Thymus (tissue), 11 donors: Measurements from ENCODE around the gene YY1. TPM values are rescaled to one million over a fixed set of nuclear protein-coding genes. Genes with fewer than 3 reads are reported as not detected.
"Not testable (repeated sequence)": the region's sequence is repeated elsewhere in the genome, so short reads cannot be mapped to it uniquely, and the experiment has no call there.

Experiments
- DNase-seq, 9 donors: peaks; one replicate each; pipeline ENCODE4 v3.0.0-alpha.2; 2013; ENCODE audit warnings: low spot score in 9 of 9, low read depth in 6 of 9, missing footprints in 1 of 9
- H3K27ac ChIP-seq, 2 donors: one replicate each; pipeline ENCODE4 v1.5.1; 2013; ENCODE audit warnings: control low read depth in 1 of 2, low read depth in 1 of 2, low read length in 1 of 2, mild to moderate bottlenecking in 1 of 2, moderate library complexity in 1 of 2
- H3K27me3 ChIP-seq, 2 donors: one replicate each; pipeline ENCODE4 v1.5.1; 2013; ENCODE audit warnings: low read length in 1 of 2; ENCODE audit not compliant: control insufficient read depth in 2 of 2, insufficient read depth in 1 of 2
- H3K36me3 ChIP-seq, 2 donors: one replicate each; pipeline ENCODE4 v1.5.1; 2013; ENCODE audit warnings: low read length in 1 of 2, mild to moderate bottlenecking in 1 of 2, moderate library complexity in 1 of 2; ENCODE audit not compliant: control insufficient read depth in 2 of 2, insufficient read depth in 2 of 2
- H3K4me1 ChIP-seq, 2 donors: one replicate each; pipeline ENCODE4 v1.5.1; 2013; ENCODE audit warnings: low read length in 2 of 2; ENCODE audit not compliant: control insufficient read depth in 2 of 2, insufficient read depth in 2 of 2
- H3K4me3 ChIP-seq, 2 donors: one replicate each; pipeline ENCODE4 v1.5.1; 2013; ENCODE audit warnings: low read length in 2 of 2, control low read depth in 1 of 2, mild to moderate bottlenecking in 1 of 2
- H3K9me3 ChIP-seq, 2 donors: one replicate each; pipeline ENCODE4 v1.5.1; 2013; ENCODE audit warnings: low read length in 1 of 2, mild to moderate bottlenecking in 1 of 2; ENCODE audit not compliant: control insufficient read depth in 2 of 2, insufficient read depth in 1 of 2
- WGBS: extraction: QIAGEN DNeasy Blood & Tissue Kit; methylation state at CpG from one replicate; pipeline ENCODE4 v1.1.7; 2013; 5-methylcytosine and 5-hydroxymethylcytosine counted together
- polyA plus RNA-seq: library from polyadenylated mRNA; stranded (reverse); fragments of 200-250 nt; gene quantifications from one replicate; pipeline ENCODE4 v1.2.3, GENCODE V29; 2013
- total RNA-seq: library from RNA; stranded (reverse); fragments of 120-200 nt; gene quantifications from one replicate; pipeline ENCODE4 v1.2.4, GENCODE V29; 2013
- donor health status: healthy.

YY1 gene
- total and polyA plus RNA-seq, 2 donors = 66.7 to 72.3 TPM

DNA sequence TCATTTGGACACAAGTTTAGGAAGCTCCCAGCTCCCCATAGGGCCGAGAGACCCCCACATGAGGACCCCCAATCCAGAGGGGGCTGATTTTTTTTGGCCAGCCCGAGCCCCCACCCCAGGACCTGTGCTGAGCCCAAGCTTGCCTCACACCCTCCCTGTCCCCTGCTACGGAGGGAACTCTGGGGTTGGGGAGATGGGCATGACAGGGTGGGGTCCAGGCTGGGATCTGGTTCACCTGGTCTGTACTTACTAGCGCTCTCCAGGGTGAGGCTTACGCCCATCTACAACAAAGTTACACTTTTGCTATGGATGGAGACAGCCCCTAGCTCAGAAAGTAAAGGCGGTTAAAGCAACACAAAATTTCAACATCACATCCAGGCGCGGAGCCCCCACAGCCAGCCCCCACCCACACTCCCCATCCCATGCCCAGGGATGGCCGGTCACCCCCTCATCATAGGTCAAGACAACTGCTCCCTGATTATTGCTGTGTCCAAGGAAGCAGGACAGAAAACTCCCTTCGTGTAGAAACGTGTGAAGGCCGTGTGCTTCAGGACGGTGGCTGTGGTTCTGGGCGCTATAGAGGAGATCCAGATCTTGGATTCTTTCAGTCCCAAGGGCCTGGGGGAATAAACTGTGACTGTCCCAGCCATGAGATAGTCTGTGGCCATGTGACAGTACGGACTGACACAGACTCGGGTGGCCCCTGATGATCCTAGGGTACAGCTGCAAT, 56.6 kb downstream of the YY1 start:
- no peak for DNase-seq
- Histone ChIP-seq H3K9me3 (no peaks in the 10 kb centered on the region), H3K4me1 (peaks cover 0 to 8% of the 10 kb centered on the region in 2 donors), H3K4me3 (no peak overlapping the region), H3K36me3 (peaks cover 14 to 20% of the 10 kb centered on the region in 2 donors), H3K27me3 (no peaks in the 10 kb centered on the region), H3K27ac (no peak overlapping the region)
- 97% methylated on average over 16 of the region's 16 CpGs for WGBS

GRCh38 chr14:100296106-100296651, 57.2 kb downstream of the YY1 start:
- H3K27me3 ChIP-seq = no peaks in the 10 kb centered on the region
- H3K4me3 ChIP-seq = no peak overlapping the region
- H3K4me1 ChIP-seq = peaks cover 0 to 8% of the 10 kb centered on the region in 2 donors
- no peak overlapping the region for H3K27ac ChIP-seq
- no peak for DNase-seq
- WGBS = 86% methylated on average over 9 of the region's 9 CpGs
- peaks cover 8 to 15% of the 10 kb centered on the region in 2 donors for H3K36me3 ChIP-seq
- H3K9me3 ChIP-seq = no peaks in the 10 kb centered on the region

GRCh38 chr14:100296729-100297128, 57.8 kb downstream of the YY1 start:
- 93% methylated on average over 11 of the region's 11 CpGs for WGBS
- H3K36me3 ChIP-seq, DNase-seq, H3K9me3 ChIP-seq, H3K4me3 ChIP-seq, H3K4me1 ChIP-seq, H3K27me3 ChIP-seq: not testable (repeated sequence)
- peak overlapping the region in 1 of 2 donors; percentile 18 for H3K27ac ChIP-seq

DNA sequence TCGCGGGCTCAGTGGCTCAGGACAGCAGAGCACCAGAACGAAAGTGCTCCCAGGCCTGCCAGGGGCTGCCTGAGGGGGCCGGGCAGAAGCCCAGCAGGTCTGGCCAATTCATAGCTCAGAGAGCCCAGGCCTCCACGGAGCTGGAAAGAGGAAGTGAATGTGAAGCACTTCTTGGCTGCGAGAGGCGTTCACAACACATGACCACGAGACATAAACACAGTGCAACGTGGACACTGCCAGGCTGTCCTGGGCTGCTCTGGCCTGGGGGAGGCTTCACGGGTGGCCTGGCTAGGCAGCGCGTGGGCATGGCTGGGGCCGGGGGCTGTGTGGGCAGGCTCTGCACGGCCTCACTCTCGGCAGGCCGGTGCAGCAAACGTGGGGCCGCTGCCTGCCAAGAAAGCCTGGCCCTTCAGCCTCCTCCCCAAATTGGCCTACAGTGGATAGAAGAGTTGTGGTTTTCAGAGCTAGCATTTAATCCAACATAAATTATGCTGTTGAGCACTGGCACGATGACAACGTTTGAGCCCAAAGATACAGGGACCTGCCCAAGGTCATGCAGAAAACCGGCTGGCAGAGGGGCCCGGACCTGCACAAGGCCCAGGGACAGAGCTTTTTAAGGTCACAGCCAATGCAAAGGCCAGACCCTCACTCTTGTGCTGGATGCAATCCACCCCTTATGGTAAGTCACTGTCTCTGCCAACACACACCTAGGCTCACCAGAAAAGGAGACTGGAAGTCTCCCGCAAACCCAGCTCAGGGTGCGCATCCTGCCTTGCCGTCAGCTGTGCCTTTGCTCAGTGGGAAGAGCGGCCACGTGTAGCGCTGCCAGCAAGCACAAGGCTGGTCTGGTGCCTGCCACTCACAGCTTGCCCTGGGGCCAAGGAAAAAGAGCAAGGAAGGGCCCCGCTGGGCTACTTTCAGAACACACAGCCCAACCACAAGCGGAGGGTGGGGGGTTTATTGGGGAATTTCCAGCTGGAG, 58.7 kb downstream of the YY1 start:
- Histone ChIP-seq H3K4me1 (peaks cover 0 to 8% of the 10 kb centered on the region in 2 donors), H3K4me3 (no peak overlapping the region)
- no peak for DNase-seq

DNA sequence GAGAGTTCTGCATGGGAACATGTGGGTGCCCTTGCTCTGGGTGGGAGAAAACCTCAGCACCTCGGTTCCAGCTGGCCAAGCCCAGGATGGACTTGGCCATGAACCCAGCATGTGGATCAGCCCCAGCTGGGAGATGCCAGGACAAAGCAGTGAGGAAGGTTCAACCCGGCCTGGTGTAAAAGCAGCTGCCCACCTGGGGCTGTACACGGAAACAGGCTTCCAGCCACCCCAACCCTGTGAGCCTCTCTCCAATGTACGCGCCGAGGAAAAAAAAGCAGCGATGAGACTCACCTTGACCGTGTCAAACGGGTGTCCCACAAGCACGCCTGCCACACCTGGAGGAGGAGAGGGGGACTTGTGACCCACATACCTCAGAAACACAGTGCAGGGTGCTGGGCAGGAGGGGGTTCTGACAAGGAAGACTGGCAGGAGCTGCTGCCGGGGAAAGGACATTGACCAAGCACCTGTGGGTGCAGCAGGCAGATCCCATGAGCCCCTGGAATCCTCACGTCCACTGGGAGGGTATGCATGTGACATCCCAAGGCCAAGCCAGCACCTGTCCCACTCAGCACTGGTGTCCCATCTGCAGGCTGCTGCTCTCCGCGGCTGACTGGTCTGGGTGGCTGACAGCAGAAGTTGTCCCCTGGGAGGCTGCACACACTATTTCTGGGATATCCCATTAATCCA, 59.8 kb downstream of the YY1 start:
- H3K27ac ChIP-seq = no peak overlapping the region
- WGBS = 96% methylated on average over 14 of the region's 14 CpGs
- DNase-seq = no peak
- H3K36me3 ChIP-seq = no peaks in the 10 kb centered on the region
- H3K9me3 ChIP-seq = no peaks in the 10 kb centered on the region
- H3K27me3 ChIP-seq = no peaks in the 10 kb centered on the region
- H3K4me3 ChIP-seq = no peak overlapping the region
- peaks cover 0 to 14% of the 10 kb centered on the region in 2 donors for H3K4me1 ChIP-seq

More for the DNA sequence above, 58.7 kb downstream of the YY1 start:
- Histone ChIP-seq H3K27me3 (no peaks in the 10 kb centered on the region), H3K9me3 (no peaks in the 10 kb centered on the region), H3K27ac (peak overlapping the region in 1 of 2 donors; percentile 18), H3K36me3 (peaks cover 3 to 4% of the 10 kb centered on the region in 2 donors)
- WGBS = 64% methylated on average over 30 of the region's 30 CpGs

- Histone ChIP-seq H3K27me3 (no peaks in the 10 kb centered on the region), H3K27ac (no peak overlapping the region), H3K9me3 (no peaks in the 10 kb centered on the region), H3K4me3 (no peak overlapping the region), H3K4me1 (peaks cover 0 to 14% of the 10 kb centered on the region in 2 donors), H3K36me3 (no peaks in the 10 kb centered on the region)
- DNase-seq = no peak
- 98% methylated on average over 6 of the region's 6 CpGs for WGBS
Measured at GRCh38 chr14:100299238-100299560, 60.3 kb downstream of the YY1 start.

DNA sequence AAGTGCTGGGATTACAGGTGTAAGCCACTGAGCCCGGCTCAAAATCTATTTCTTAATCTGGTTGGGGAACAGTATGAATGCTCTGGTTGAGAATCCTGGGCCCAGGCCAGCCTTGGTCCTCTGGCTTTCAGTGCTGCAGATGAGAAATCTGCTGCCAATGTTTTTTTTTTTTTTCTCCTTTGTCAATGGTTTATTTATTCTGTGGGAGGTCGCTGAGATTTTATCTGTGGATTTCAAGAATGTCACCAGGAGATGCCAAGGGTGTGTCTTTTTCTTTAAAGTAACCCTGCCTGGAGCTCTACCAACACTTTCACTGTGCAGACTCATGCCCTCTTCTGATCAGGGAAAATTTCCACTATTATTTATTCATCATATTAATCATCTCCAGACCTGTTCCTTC, 63.7 kb downstream of the YY1 start:
- H3K4me1 ChIP-seq = peaks cover 6 to 31% of the 10 kb centered on the region in 2 donors
- WGBS = 66% methylated on average over 2 of the region's 2 CpGs
- no peaks in the 10 kb centered on the region for H3K9me3 ChIP-seq
- no peak for DNase-seq
- peaks cover 4 to 28% of the 10 kb centered on the region in 2 donors for H3K27me3 ChIP-seq
- no peak overlapping the region for H3K27ac ChIP-seq
- H3K4me3 ChIP-seq = no peak overlapping the region
- no peaks in the 10 kb centered on the region for H3K36me3 ChIP-seq

DNA sequence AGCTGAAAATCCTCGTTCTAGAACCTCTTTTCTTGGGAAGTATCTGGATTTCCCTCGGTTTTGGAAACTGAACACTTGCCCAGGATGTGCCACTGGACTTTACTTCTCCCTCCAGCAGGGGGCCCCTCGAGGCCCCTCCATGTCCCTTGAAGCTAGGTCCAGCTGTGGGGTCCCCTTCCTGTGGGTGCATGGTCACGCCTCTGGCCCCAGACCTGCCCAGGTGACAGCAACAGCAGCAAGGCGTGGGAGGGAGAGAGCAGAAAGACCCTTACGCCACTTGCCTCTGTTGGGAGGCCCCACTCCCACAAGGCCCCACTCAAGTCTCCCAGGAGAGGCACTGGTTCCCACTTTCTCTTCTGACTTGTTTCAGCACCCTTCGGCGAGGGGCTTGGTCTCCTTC, 64.2 kb downstream of the YY1 start:
- H3K27me3 ChIP-seq = peaks cover 4 to 30% of the 10 kb centered on the region in 2 donors
- peaks cover 6 to 34% of the 10 kb centered on the region in 2 donors for H3K4me1 ChIP-seq
- DNase-seq = no peak
- 79% methylated on average over 8 of the region's 8 CpGs for WGBS
- no peak overlapping the region for H3K4me3 ChIP-seq
- no peak overlapping the region for H3K27ac ChIP-seq
- H3K36me3 ChIP-seq = no peaks in the 10 kb centered on the region
- no peaks in the 10 kb centered on the region for H3K9me3 ChIP-seq
